PFSK-1 (cell line): ENCODE results near the gene COL8A1.

Source experiments
- FOXP2 ChIP-seq: optimal IDR thresholded peaks from 2 replicates; pipeline ENCODE3; 2011; ENCODE audit warnings: borderline replicate concordance, control low read depth, inconsistent platforms; ENCODE audit not compliant: insufficient read depth; ENCODE audit errors: extremely low read length, extremely low read depth
- POLR2AphosphoS5 ChIP-seq: IDR thresholded peaks from 2 replicates; pipeline ENCODE4 v1.6.1; 2012; ENCODE audit warnings: low read depth, mild to moderate bottlenecking, control low read depth, low read length, moderate library complexity
- SIN3A ChIP-seq: IDR thresholded peaks from 2 replicates; pipeline ENCODE4 v1.6.1; 2012; ENCODE audit warnings: mild to moderate bottlenecking, low read length, moderate library complexity, borderline replicate concordance; ENCODE audit not compliant: insufficient read depth
- TAF1 ChIP-seq: IDR thresholded peaks from 2 replicates; pipeline ENCODE4 v1.6.1; 2012; ENCODE audit warnings: low read length, control low read depth, borderline replicate concordance; ENCODE audit not compliant: insufficient read depth
- TF ChIP-seq, protein P1 (sequence below), 2 experiments: IDR thresholded peaks; 2 replicates each; pipeline versions ENCODE4 v1.6.1 to v1.8.0; 2011 to 2012; ENCODE audit warnings: low read depth in 2 of 2, low read length in 2 of 2, control low read depth in 1 of 2, inconsistent platforms in 1 of 2, mild to moderate bottlenecking in 1 of 2, moderate library complexity in 1 of 2; ENCODE audit not compliant: insufficient read depth in 1 of 2

COL8A1 gene

GRCh38 chr3:99767291-99767690, 128.9 kb downstream of the COL8A1 start:
- no peak for TF ChIP-seq FOXP2

DNA sequence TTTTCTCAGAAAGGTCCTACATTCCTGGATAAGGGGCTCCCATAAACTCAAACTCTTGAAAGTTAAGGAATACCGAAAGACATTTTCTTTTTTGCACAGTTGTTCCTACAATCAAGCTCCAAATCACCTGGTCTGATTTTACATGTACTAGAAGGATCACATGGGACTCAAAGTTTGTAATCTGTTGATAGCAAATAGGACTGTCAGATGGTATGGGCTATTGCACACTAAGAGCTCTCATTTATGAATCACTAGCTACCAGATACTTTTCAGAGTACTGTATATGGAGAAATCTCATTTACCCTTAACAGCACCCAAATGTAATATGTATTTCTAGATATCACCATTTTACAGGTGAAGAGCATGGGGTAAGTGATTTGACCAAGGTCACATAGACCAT, 129.7 kb downstream of the COL8A1 start:
- TF ChIP-seq SIN3A (no peak), POLR2AphosphoS5 (no peak), FOXP2 (no peak), TAF1 (no peak)
- TF ChIP-seq, protein P1, sequence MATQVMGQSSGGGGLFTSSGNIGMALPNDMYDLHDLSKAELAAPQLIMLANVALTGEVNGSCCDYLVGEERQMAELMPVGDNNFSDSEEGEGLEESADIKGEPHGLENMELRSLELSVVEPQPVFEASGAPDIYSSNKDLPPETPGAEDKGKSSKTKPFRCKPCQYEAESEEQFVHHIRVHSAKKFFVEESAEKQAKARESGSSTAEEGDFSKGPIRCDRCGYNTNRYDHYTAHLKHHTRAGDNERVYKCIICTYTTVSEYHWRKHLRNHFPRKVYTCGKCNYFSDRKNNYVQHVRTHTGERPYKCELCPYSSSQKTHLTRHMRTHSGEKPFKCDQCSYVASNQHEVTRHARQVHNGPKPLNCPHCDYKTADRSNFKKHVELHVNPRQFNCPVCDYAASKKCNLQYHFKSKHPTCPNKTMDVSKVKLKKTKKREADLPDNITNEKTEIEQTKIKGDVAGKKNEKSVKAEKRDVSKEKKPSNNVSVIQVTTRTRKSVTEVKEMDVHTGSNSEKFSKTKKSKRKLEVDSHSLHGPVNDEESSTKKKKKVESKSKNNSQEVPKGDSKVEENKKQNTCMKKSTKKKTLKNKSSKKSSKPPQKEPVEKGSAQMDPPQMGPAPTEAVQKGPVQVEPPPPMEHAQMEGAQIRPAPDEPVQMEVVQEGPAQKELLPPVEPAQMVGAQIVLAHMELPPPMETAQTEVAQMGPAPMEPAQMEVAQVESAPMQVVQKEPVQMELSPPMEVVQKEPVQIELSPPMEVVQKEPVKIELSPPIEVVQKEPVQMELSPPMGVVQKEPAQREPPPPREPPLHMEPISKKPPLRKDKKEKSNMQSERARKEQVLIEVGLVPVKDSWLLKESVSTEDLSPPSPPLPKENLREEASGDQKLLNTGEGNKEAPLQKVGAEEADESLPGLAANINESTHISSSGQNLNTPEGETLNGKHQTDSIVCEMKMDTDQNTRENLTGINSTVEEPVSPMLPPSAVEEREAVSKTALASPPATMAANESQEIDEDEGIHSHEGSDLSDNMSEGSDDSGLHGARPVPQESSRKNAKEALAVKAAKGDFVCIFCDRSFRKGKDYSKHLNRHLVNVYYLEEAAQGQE (IDR thresholded peaks at IDR 0.05; ENCODE audit: insufficient read depth in 1 of 2, low read depth in 2 of 2, low read length in 2 of 2) = no peak

DNA sequence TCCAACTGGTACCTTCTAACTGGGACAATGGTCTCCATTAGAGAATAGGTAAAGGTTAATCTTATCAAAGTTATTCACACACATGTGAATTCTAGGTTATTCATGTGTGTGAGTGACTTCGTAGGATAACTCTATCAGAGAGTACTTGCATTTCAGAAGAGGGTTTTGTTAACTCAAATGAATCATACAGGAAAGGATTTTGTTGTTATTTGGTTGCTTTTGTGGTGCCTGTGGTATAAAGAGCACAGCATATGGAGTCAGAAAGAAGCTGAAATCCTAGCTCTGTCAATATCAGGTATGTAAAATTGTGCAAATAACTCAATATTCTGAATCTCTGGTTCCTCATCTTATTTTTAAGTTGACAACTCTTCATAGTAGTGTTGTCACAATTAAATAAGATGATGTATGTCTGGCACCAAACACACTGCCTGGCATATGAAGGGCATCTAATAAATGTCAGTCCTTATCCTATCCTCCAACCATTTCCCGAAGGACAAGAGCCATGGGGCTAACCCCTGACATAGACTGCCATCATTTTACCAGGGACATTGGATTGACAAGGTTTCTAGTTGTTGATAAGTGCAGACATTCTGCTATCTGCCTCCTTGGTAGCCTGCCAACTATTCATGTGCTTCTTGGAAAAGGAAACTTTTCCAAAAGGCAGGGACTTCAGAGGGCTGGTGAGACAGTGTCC, 130.6 kb downstream of the COL8A1 start:
- TF ChIP-seq, protein P1 (IDR thresholded peaks at IDR 0.05; ENCODE audit: insufficient read depth in 1 of 2, low read depth in 2 of 2, low read length in 2 of 2) = no peak
- TF ChIP-seq SIN3A (no peak), FOXP2 (no peak), TAF1 (no peak), POLR2AphosphoS5 (no peak)

- TF ChIP-seq, protein P1 (IDR thresholded peaks at IDR 0.05; ENCODE audit: insufficient read depth in 1 of 2, low read depth in 2 of 2, low read length in 2 of 2) = no peak
- TF ChIP-seq TAF1 = no peak
- no peak for TF ChIP-seq SIN3A
- TF ChIP-seq FOXP2 = no peak
- no peak for TF ChIP-seq POLR2AphosphoS5
Observed at GRCh38 chr3:99772171-99772570, 133.8 kb downstream of the COL8A1 start.

GRCh38 chr3:99772671-99773070, 134.3 kb downstream of the COL8A1 start:
- TF ChIP-seq POLR2AphosphoS5 (no peak), SIN3A (no peak), FOXP2 (no peak), TAF1 (no peak)
- TF ChIP-seq, protein P1 (IDR thresholded peaks at IDR 0.05; ENCODE audit: insufficient read depth in 1 of 2, low read depth in 2 of 2, low read length in 2 of 2) = no peak

DNA sequence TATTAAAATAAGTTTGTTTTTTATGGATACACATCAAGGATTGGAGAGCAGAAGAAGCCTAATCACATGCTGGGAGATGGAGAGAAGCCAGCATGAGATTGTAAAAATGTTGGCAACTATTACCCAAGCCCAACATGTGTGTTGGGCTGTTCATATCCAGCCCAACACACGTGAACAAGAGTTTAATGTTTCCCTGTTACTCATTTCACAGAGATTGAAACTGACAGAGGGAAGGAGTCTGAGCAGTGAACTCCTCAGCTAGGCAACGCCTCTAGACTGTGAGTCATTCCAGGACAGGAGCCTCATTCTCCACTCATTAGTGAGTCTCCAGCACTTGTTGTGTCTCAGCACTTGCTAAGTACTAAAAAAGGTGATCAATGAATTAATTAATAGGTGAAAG, 136.1 kb downstream of the COL8A1 start:
- TF ChIP-seq FOXP2 (no peak), SIN3A (no peak), POLR2AphosphoS5 (no peak), TAF1 (no peak)
- TF ChIP-seq, protein P1 (IDR thresholded peaks at IDR 0.05; ENCODE audit: insufficient read depth in 1 of 2, low read depth in 2 of 2, low read length in 2 of 2) = no peak
